ENCODE data around the gene ATP8A2.

DNA sequence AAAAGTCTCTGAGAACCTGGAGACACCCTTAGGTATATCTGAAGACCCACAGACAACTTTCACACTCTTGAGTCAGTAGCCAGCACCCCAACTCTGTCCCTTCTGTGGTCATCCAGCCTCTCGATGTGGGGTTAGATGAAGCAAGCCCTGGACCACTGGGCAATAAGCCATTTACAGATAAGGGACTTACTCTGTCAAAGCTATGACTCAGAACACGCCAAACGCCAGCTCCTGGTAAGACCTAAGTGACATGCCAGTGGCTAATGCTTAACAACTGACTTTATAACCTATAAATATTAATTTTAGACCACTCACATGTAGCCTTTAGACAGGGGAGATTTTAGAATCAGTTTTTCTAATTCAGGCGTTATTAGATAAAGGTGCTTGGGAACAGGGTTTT lies 594.3 kb downstream of the ATP8A2 start:
- TF ChIP-seq, protein P1, sequence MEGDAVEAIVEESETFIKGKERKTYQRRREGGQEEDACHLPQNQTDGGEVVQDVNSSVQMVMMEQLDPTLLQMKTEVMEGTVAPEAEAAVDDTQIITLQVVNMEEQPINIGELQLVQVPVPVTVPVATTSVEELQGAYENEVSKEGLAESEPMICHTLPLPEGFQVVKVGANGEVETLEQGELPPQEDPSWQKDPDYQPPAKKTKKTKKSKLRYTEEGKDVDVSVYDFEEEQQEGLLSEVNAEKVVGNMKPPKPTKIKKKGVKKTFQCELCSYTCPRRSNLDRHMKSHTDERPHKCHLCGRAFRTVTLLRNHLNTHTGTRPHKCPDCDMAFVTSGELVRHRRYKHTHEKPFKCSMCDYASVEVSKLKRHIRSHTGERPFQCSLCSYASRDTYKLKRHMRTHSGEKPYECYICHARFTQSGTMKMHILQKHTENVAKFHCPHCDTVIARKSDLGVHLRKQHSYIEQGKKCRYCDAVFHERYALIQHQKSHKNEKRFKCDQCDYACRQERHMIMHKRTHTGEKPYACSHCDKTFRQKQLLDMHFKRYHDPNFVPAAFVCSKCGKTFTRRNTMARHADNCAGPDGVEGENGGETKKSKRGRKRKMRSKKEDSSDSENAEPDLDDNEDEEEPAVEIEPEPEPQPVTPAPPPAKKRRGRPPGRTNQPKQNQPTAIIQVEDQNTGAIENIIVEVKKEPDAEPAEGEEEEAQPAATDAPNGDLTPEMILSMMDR (IDR thresholded peaks at IDR 0.05), result no peak
- TF ChIP-seq POLR2AphosphoS5 (IDR thresholded peaks at IDR 0.05) (no peak), EP300 (IDR thresholded peaks at IDR 0.05) (no peak)
